Breast epithelium (tissue), 3 donors: ENCODE results near the gene EPO.

Source experiments
- POLR2A ChIP-seq: fragments of 450-650 bp; IDR thresholded peaks from one replicate; pipeline ENCODE4 v1.6.1; 2016; ENCODE audit warnings: antibody characterized with exemption, mild to moderate bottlenecking, moderate library complexity
- POLR2AphosphoS5 ChIP-seq, 3 donors: sonication (generic); formaldehyde crosslinking; IDR thresholded peaks; one replicate each; pipeline ENCODE4 v1.6.1; 2017; ENCODE audit warnings: antibody characterized with exemption in 3 of 3
- TF ChIP-seq, protein P1 (sequence below), 3 donors: fragments of 450-650 bp; IDR thresholded peaks; one replicate each; pipeline ENCODE4 v1.5.1; 2016 to 2017; ENCODE audit warnings: antibody characterized with exemption in 3 of 3, mild to moderate bottlenecking in 3 of 3, moderate library complexity in 3 of 3

DNA sequence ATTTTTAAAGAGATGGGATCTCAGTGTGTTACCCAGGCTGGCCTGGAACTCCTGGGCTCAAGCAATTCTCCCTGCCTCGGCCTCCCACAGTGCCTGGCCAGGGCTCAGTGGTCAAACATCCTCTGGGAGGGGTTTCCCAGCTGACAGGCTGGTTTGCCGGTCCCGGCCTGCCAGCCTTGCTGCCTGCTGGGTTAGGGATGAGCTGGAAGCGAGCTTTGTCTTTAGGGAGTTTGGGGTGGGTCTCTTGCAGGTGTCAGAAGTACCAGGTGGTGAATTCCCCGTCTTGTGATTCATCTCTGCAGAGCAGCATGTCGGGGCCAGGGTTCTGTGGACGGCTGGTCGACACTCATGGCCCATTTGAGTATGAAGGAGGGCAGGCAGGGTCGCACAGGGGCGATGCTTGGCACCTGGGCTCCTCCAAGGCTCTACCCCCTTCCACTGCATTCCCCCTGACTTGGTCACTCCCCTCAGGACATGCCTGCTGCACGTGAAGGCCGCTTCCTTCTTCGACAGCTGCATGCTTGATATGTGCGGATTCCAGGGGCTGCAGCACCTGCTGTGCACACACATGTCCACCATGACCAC, 43.4 kb downstream of the EPO start:
- TF ChIP-seq, protein P1, sequence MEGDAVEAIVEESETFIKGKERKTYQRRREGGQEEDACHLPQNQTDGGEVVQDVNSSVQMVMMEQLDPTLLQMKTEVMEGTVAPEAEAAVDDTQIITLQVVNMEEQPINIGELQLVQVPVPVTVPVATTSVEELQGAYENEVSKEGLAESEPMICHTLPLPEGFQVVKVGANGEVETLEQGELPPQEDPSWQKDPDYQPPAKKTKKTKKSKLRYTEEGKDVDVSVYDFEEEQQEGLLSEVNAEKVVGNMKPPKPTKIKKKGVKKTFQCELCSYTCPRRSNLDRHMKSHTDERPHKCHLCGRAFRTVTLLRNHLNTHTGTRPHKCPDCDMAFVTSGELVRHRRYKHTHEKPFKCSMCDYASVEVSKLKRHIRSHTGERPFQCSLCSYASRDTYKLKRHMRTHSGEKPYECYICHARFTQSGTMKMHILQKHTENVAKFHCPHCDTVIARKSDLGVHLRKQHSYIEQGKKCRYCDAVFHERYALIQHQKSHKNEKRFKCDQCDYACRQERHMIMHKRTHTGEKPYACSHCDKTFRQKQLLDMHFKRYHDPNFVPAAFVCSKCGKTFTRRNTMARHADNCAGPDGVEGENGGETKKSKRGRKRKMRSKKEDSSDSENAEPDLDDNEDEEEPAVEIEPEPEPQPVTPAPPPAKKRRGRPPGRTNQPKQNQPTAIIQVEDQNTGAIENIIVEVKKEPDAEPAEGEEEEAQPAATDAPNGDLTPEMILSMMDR (IDR thresholded peaks at IDR 0.05), result no peak
- TF ChIP-seq POLR2A, result no peak
- no peak for TF ChIP-seq POLR2AphosphoS5 (IDR thresholded peaks at IDR 0.05)
